ENCODE data around the gene SIT1.

Gene SIT1, protein sequence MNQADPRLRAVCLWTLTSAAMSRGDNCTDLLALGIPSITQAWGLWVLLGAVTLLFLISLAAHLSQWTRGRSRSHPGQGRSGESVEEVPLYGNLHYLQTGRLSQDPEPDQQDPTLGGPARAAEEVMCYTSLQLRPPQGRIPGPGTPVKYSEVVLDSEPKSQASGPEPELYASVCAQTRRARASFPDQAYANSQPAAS

DNA sequence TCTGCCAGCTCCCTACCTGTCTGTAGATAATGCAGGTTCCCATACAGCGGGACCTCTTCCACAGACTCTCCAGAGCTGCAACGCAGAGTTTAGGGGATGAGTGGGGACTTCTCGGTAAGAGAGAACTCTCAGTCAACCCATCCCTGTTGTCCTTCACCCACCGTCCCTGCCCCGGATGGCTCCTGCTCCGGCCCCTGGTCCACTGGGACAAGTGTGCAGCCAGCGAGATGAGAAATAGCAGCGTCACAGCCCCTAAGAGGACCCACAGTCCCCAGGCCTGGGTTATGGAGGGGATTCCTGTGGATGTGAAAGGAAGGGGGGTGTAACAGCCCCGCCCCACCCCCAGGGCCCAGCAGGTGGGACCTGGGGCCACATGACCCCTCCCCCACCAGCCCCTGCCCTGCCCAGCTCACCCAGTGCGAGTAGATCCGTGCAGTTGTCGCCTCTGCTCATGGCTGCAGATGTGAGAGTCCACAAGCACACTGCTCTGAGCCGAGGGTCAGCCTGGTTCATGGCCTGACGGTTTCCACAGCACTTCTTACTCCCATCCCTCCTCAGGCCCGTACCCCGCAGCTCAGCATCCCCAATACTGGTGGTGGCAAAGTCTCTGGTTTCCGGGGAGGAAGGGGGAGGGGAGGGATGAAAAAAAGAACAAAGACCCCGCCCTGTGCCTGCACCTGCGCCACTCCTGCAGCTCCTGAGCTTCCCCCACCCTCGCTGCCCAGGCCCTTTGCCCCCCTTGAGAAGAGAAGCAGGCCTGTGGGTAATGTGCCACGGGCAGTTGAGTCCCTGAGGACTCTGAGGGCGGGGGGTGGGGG lies at the start of gene SIT1:
Gene SIT1 (minus strand): TSS at position 591 of the 818 bp plus-strand sequence. CDS start 78 bp downstream, at position 513.
- peak; percentile 56 for DNase-seq

DNA sequence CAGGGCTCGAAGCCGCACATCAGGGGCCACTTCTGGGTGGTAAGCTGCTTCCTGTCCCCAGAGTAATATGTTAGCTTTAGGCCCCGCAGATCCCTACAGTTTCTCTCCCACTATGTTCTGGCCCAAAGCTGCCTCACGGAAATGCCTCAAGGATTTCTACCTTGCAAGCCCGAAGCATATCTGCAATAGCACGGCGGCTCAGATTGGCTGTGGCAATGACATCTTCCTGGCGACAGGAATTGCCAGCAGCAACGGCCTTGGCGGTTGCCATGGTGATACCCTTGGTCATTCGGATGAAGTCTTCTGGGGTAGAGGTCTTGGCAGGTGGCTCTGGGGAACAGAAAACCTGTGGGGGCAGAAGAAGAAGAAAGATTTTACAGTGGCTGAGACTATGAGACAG lies 49.3 kb upstream of the SIT1 start:
- DNase-seq, result no peak

DNA sequence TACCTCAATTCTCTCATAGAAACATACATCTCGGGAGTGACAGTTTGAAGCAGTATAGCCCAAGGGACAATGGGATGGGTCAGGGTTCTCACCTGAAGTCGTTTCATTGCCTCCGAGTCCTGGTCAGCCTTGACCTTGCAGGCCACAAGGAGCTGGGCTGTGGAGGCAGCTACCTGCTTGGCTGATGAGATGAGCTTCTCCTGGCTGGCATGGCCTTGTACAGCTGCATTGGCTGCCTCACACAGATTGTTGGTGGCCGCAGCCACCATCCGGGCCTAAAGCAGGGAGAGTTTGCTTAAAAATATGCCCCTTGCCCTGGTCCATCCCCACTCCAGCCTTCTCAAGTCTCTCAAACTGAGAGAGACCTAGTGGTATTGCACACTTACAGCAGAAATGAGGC lies 47.5 kb upstream of the SIT1 start:
- DNase-seq, result no peak

DNA sequence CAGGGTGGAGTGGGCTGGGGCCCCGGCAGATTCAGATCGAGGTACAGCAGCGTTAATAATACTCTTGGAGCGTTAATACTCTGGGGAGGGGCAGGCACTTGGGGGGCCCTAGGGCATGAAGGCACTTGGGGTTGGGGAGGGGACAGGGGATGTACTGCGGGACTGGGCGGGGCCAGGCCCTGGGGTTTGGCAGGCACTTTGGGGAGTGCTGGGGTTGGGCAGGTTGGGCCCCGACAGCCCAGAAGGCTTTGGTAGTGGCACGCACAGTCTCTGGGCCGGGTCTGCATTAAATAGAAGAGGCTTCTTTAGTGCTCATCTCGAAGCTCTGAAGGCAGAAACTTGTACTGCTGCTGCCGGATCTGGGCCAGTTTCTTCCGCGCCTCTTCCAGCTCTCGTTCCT lies 46.8 kb upstream of the SIT1 start:
- no peak for DNase-seq

DNA sequence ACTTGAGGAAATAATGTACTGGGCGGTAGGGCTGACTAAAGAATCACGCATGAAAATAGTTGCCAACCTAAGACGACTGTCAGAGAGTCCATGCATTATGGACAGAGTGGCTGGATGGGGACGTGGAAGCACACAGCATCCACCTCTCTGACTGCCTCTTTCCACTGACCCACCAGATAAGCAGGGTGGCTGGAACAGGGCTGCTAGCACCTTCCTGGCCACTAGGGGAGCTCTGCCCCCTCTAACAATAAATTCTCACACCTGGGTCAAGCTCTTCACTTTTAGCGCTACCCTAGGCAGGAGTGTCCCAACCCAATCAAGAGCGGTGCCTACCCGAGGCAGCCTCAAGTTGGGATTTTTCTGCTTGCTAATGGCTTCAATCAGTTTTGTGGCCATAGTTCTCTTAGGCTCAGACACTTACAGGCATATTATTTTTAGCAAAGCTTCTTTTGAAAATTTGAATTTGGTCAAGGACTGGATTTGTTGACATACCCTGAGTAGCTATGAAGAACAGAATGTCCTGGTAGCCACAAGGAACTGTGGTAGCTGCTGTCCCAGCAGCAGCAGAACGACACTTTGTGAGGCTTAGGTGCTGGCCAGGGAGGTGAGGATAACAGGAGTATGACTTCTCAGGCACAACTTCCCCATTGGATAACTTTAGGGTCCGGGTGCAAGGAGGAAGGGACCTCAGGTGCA lies 45.9 kb upstream of the SIT1 start:
- DNase-seq, result peak; percentile 70

DNA sequence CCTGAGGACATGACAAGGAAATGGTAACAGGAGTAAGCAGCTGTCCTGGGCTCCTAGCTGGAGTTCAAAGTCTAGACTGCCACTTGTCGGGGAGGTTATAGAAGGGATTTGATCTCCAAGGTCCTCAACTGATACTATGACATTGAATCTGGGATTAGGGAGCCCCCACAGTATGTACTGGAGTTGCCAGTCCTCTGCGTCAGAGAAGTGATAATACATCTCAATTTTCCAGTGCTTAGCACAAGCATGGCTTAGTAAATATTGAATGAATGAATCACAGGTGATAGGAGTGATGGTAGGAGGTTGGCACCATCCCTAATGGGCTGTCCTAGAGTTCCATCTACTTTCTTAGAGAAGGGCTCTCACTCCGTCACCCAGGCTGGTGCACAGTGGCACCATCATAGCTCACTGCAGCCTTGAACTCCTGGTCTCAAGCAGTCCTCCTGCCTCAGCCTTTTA lies 45.2 kb upstream of the SIT1 start:
- no peak for DNase-seq

DNA sequence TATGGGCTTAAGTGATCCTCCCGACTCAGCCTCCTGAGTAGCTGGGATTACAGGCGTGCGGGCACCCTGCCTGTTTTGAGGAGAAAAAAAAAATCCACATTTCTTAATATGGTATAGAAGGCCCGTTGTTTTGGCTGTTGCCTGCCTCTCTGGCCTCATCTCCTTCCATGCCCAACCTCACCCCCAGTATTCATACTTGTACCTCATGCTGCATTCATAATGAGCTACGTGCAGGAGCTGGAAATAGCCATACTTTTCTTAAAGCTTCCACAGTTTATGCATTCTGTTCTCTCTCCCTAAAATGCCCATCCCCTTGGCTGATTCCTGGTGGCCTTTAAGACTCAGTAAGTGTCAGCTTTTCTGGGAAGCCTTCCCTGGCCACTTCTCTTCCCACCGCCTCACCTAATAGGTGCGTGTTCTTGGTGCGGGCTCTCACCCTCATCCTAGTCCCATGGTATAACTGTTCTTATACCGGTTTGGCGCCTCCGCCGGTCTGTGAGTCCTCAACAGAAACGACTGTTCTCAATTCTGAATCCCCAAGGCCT lies 41.1 kb upstream of the SIT1 start:
- no peak for DNase-seq

DNA sequence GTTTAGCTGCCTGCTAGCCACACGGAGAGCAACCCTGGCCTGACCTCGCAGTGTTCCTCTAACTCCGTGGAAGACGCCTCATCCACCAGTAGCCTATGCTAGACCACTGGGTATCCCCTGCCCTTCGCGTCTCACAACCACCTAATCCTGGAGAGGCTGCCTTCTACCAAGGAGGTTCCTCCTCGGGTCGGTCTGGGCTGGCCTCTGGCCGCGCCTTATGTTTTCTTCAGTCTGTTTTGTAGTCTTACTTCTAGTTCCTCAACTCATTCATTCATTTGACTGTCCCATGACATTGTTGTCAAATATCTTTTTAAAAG lies 40.6 kb upstream of the SIT1 start:
- DNase-seq, result no peak

DNA sequence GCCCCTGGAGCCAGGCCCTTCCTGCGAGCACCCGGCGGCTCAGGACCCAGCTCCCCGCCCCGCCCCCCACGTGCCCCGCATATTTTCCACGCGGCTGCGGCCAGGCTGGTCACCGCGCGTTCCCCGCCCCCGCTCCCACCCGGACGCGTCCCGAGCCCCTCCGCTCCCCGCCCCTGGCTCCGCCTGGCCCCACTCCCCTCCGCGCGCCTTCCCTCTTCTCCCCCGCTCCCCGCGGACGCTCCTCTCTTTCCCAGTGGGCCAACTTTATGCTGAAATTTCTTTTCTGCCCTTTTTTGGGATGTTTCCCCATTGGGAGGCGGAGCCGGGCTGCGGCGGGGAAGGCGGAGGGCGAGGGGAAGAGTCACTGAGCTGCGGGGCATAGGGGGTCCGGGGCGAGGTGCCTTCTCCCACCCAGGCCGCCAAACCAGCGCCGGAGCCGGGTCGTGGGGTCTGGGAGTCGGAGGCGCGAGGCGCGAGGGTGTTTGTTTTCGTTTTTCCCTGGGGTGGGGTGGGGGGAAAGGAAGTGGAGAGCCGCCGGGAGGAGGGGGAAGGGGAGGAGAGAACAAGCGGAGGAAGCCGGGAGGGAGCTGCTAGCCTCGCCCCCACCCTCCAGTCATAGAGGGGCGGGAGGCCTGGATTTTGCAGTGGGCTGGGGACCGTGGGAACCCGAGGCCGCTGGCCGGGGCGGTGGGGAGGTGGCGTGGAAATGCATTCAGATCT lies 40.0 kb upstream of the SIT1 start:
- DNase-seq, result peak; percentile 25

DNA sequence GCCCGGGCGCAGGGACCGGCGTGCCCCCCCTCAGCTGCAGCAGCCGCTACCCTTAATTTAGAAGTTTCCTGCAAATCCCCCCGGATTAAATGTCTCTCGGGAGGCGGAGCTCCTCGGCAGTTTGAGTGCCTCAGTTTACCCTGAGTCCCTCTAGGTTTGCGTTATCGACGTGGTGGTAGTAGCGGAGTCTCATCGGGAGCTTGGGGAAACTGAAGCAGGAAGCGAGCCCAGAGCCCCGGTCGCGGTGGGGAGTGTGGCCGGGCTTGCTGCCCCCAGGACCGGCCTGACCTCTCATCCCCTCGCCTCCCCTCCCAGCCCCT lies 39.5 kb upstream of the SIT1 start:
- DNase-seq, result no peak

DNA sequence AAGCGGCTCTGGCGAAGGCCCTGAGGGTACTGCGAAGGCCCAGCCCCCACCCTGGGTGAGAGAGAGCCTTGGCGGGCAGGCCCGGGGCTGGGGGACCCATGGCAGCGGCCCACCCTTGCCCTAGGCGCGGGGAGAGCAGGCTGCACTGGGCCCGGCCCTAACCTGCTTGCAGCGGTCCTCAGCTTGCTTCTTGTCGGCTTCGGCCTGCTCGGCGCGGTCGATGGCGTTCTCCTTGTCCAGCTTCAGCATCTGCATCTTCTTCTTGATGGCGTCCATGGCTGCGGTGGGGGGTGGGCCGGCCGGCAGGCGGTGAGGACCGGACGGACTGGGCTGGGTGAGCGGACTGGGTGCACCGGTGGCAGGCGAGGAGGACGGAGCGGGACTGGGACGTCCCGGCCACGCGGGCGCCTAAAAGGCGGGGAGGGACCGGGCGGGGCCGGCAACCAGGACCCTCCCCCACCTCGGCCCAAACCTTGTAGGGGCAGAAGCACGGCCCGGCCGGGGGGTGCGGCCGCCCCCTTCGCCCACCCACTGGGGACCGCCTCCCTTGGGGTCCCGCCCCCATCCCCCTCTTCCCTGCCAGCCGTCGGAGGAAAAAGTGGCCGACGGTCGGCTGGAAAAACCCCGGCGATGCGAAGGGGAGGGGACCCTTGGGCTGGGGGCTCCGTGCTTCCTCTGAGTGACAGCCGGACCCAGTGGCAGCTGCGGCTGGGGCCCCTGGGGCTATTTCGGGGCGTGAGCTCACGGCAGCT lies 39.0 kb upstream of the SIT1 start, which contains the start of gene TPM2:
Gene TPM2 (minus strand): TSS at position 384 of the 752 bp plus-strand sequence. CDS start 108 bp downstream, at position 276.
- no peak for DNase-seq

DNA sequence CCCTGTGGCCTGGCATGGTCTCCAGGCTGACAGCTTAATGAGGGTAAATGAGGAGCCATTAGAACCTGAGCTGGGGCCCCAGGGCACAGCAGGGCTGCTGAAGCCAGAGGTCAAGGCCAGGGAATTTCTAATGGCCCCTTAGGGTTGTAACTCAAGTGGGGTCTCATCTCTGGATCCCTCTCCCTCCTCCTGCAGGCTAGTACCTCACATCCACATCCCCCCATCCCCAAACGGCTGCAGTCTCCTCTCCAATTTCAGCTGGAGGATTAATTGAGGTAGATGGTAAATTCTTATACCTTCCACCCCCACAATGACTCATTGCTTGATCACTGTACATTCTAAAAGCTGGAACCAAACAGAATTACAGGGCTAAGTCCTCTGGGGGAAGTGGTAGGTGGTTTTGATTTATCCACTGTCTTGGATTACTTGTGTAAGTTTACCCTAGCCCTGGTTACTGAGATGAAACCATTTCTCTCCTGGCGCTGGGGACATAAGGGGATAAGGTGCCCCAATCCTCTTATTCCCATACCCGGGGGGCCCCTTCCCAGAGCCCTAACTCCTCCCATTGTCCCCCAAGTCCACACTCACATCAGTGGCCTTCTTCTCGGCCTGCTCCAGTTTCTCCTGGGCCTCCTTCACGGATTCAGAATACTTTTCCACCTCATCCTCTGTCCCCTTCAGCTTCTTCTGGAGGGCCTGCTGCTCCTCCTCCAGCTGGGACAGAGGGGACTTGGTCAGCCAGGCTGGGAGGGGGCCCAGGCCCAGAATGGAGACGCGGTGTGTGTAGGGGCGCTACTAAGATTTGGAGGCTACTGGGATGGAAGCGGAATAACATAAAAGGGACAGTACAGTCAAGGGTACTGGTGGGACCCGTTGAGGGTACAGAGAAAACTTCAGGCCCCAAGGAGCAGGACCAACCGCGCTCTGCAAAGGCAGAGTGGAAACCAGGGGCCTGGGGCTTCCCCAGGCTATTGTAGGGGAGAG lies 38.1 kb upstream of the SIT1 start:
- peak; percentile 42 for DNase-seq

DNA sequence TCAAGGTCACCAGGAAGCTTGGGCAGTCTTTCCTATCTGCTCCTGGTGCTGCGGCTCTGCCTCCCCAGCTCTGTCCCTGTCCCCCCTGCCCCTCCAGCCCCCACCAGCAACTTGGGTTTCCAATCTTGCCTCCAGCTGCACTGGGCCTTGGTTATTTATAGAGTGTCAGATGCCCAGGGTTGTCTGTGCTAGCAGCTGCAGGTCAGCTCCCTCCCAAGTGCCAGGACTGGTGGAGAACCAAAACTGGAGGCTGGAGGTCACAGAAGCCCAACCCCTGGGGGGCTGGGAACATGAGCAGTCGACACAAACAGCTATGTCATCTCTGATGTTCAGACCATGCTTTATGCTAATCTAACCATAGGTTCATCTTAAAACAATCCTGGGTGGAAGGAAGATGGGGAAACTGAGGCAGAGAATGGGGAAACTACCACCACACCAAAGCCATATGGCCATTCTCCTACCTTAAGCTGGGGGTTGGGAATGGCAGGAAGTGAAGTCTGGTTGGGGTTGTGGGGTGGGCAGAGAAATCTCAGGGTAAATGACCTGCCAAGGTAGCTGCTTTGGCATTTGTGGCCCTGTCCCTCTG lies 37.3 kb upstream of the SIT1 start:
- DNase-seq, result no peak

DNA sequence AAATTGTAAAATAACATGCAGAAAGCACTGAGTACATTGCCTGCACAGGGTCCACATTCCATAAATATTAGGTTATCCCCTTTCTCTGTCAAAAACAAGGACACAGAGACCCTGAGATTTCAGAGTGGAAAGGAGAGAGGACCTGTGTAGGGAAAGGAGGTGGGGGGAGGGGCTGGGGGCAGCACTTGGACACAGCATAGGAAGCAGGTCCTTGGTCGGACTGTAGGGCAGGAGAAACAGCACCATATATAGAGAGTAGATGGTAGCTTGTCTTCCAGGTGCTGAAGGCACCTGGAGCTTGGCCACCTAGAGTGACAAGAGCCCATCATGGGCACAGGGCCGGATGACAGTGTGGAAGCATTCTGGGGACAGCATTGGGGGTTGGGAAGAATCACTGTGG lies 36.6 kb upstream of the SIT1 start:
- no peak for DNase-seq

DNA sequence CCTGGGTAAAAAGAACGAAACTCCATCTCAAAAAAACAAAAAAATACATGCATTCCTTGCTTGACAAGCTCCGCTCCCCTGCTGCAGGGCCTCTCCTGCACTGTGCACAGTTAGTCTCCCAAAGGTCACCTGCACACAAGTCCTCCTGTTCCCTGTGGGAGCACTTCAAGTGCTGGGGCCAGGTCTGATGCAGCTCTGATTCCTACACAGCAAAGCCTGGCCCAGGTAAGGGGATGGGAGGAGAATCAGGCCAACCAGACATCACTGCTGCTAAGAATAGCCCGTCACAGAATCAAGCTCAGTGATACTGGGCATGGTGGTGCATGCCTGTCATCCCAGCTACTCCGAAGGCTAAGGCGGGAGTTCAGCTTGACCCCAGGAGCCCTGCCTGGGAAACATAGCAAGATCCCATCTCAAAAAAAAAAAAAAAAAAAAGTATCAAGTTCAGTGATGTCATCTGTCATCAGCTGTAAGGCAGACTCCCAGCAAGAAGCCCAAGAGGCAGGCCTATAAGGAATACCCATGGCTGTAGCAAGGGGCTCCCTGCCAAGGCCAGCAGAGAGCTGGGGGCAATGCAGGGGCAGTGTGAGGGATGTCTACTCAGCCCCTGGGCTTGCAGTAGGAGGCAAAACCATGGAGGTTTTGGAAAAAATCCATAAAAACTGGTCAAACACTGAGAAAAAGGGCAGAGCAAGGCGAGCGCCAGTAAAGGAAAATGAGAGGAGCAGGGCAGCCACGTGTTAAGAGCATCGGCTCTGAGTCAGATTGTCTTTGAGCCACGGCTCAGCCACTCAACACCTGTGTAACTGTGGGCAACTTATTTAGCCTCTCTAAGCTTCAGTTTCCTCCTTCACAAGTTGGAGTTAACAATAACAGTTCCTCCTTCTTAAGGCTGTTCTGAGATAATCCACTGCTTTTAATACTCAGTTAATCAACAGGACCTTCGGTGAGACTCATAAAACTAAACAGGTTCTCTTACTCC lies 35.8 kb upstream of the SIT1 start:
- DNase-seq, result no peak

DNA sequence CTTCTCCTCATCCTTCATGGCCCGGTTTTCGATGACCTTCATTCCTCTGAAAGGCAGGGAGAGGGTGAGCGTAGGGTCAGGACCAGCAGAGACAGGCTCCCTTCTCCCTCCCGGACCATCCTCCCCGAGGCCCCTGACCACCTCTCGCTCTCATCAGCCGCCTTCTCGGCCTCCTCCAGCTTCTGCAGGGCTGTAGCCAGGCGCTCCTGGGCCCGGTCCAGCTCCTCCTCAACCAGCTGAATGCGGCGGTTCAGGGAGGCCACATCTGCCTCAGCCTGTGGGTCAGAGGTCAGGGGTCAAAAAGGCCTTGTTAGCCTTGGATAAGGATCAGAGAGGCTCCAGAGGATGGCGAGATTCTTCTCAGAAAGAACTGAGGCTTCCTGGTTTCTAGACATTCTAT lies 34.8 kb upstream of the SIT1 start:
- no peak for DNase-seq

DNA sequence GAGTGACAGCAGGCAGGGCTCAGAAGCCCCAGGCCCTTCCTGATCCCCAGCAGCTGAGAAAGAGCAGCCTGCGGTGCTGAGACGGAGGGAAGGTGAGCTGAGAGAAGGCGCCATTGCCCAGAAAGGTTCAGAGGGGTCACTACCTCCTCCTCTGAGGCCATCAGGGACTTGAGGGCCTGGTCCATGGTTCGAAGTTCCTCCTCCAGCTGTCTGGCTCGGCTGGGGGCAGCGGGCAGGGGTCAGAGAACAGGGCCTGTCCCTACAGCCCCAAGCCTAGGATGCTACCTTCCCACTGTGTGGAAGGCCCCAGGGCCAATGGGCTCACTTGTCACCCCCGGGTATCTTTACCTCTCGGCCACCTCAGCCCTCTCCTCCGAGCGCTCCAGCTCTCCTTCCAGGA lies 34.2 kb upstream of the SIT1 start:
- no peak for DNase-seq

DNA sequence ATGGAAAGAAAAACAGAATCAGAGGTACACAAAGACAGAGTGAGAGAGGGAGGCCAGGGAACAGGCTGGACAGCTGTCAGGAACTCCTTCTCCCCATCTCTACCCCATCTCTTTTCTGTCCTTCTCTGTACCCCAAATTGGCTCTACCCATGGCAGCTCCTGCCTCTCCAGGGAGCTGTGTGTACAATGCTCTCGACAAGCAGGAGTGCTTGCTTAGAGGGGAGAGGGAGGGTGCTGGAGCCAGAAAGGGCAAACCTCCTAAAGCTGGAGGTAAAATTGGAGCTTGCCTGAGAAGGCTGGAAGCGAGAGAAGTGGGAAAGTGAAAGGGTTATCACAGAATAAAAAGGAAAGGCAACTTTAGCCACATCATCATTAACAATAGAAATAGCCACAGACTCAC lies 32.6 kb upstream of the SIT1 start:
- no peak for DNase-seq

DNA sequence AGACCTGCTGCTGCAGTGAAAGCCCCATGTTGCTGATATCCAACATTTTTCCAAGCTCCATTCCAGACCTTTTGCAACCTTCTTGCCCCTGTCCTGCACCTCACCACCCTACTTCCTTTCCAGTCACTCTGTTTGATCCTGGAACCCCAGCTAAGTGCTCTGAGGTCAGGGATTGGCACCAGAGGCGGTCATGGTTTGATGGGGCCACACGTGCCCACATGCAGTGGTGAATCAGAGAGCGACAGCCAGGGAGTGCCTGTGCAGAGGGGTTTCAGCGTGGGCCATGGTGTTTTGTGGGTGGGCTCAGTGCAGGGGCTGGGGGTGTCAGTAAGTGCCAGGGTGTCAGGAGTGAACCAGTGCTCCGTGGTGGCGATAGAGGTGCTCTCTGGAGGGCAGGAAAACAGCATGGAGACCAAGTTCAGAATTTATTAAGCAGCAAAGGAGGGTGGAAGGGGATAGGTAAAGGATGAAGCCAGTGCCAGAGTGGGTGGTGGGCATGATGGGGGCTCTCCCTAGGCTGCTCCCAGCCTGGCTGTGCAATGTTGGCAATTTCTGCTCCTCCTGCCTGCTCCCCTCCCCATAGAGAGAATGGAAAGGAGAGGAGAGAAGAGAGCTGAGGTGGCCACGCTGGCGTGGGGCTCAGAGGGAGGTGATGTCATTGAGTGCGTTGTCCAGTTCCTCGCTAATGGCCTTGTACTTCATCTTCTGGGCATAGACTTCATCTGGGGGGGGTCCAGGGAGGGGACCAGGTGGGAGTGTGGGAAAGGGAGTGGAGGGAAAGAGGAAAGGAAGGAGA lies 32.0 kb upstream of the SIT1 start:
- DNase-seq, result no peak

Measured in activated CD4-positive, alpha-beta T cell treated with anti-CD3 and anti-CD28 coated beads, Interleukin-2, Interleukin-6, amounts not matched to agents 100 ng/mL and 50 ng/mL, durations not matched to agents 16 hours and 8 hours (primary cell).